B cell (primary cell): ENCODE results near the gene LRRC36. TPM values are rescaled to one million over a fixed set of nuclear protein-coding genes. Genes with fewer than 3 reads are reported as not detected.

Experiments
- ATAC-seq: fragments of 200-7000 bp; cut with Tn5 transposase; one replicate; pipeline ENCODE4 v1.10.0; 2021; ENCODE audit warnings: low read depth, mild to moderate bottlenecking, moderate number of reproducible peaks, moderate library complexity
- CTCF ChIA-PET: fragments of 350-600 bp; sonication (Branson Sonifier 250); formaldehyde crosslinking; loops from one replicate; lab custom pipeline; 2021; ENCODE audit warnings: antibody characterized with exemption, inconsistent platforms; lab: Charles Lee
- POLR2A ChIA-PET: fragments of 350-600 bp; sonication (Branson Sonifier 250); formaldehyde crosslinking; loops from one replicate; lab custom pipeline; 2021; ENCODE audit warnings: antibody characterized with exemption; lab: Charles Lee
- DNase-seq: peaks from one replicate; pipeline ENCODE4 v3.0.0; 2013
- H2AFZ ChIP-seq: 2 replicates; pipeline ENCODE4 v1.6.1; 2012; ENCODE audit warnings: mild to moderate bottlenecking, low read depth, low read length; ENCODE audit not compliant: insufficient read depth, poor library complexity, severe bottlenecking
- H3K27ac ChIP-seq, 2 donors: 1 replicate in 1 of 2; 2 replicates in 1 of 2; pipeline ENCODE4 v1.5.1; 2012 to 2013; ENCODE audit warnings: low read length in 2 of 2, mild to moderate bottlenecking in 2 of 2, moderate library complexity in 1 of 2
- H3K27me3 ChIP-seq, 4 experiments: fragments of 200-600 bp in 1 of 4; sonication (generic) in 1 of 4; replicated peaks in 1 of 4; 1 replicate in 2 of 4; 2 replicates in 2 of 4; pipeline versions ENCODE4 v1.6.1 to v1.7.0; 2013 to 2016; ENCODE audit warnings: low read length in 3 of 4, mild to moderate bottlenecking in 2 of 4, mixed read lengths in 1 of 4, moderate library complexity in 1 of 4; ENCODE audit not compliant: insufficient read depth in 4 of 4, control insufficient read depth in 3 of 4; ENCODE audit errors: control extremely low read depth in 1 of 4
- H3K36me3 ChIP-seq, 2 experiments: replicated peaks in 1 of 2; 1 replicate in 1 of 2; 2 replicates in 1 of 2; pipeline versions ENCODE4 v1.6.1 to v1.7.1; 2013; ENCODE audit warnings: low read length in 1 of 2; ENCODE audit not compliant: insufficient read depth in 2 of 2, control insufficient read depth in 1 of 2; ENCODE audit errors: control extremely low read depth in 1 of 2, extremely low read depth in 1 of 2
- H3K4me1 ChIP-seq, 2 donors: fragments of 200-600 bp in 1 of 2; sonication (generic) in 1 of 2; 1 replicate in 1 of 2; 2 replicates in 1 of 2; pipeline versions ENCODE4 v1.5.1 to v1.6.1; 2013 to 2017; ENCODE audit warnings: low read length in 2 of 2; ENCODE audit not compliant: control insufficient read depth in 2 of 2, insufficient read depth in 2 of 2
- H3K4me2 ChIP-seq: replicated peaks from 2 replicates; pipeline ENCODE3; 2012; ENCODE audit warnings: mild to moderate bottlenecking, low read depth, low read length; ENCODE audit not compliant: poor library complexity, severe bottlenecking
- H3K4me3 ChIP-seq, 5 experiments: fragments of 200-600 bp in 1 of 5; sonication (generic) in 1 of 5; 1 replicate in 3 of 5; 2 replicates in 2 of 5; pipeline versions ENCODE4 v1.5.1 to v1.7.0; 2011 to 2016; ENCODE audit warnings: low read length in 4 of 5, mild to moderate bottlenecking in 4 of 5, low read depth in 2 of 5, control low read depth in 1 of 5, moderate library complexity in 1 of 5; ENCODE audit not compliant: insufficient read depth in 1 of 5; ENCODE audit errors: control extremely low read depth in 1 of 5, extremely low read depth in 1 of 5
- H3K79me2 ChIP-seq: fragments of 200-600 bp; sonication (generic); one replicate; pipeline ENCODE4 v1.6.0; 2016; ENCODE audit warnings: low read length; ENCODE audit not compliant: control insufficient read depth, insufficient read depth
- H3K9ac ChIP-seq: fragments of 200-600 bp; sonication (generic); 2 replicates; pipeline ENCODE4 v1.6.1; 2017; ENCODE audit warnings: mild to moderate bottlenecking, low read length, moderate library complexity
- H3K9me3 ChIP-seq, 3 donors: one replicate each; pipeline versions ENCODE4 v1.6.1 to v1.7.1; 2013; ENCODE audit warnings: low read length in 2 of 3; ENCODE audit not compliant: control insufficient read depth in 2 of 3, insufficient read depth in 1 of 3; ENCODE audit errors: control extremely low read depth in 1 of 3
- H4K20me1 ChIP-seq: 2 replicates; pipeline ENCODE4 v1.6.0; 2012; ENCODE audit warnings: mild to moderate bottlenecking, low read length; ENCODE audit not compliant: insufficient read depth, control insufficient read depth, poor library complexity, severe bottlenecking
- H3K27ac Mint-ChIP-seq: one replicate; pipeline ENCODE4 v1.8.0; 2021; ENCODE audit warnings: mixed read lengths
- H3K27me3 Mint-ChIP-seq: one replicate; pipeline ENCODE4 v1.8.0; 2021; ENCODE audit warnings: mixed read lengths
- H3K4me1 Mint-ChIP-seq: one replicate; pipeline ENCODE4 v1.8.0; 2021; ENCODE audit warnings: mixed read lengths
- H3K4me3 Mint-ChIP-seq: one replicate; pipeline ENCODE4 v1.8.0; 2021; ENCODE audit warnings: mixed read lengths
- H3K9me3 Mint-ChIP-seq: one replicate; pipeline ENCODE4 v1.8.0; 2022; ENCODE audit warnings: mixed read lengths; ENCODE audit not compliant: insufficient read depth
- EZH2 ChIP-seq: IDR thresholded peaks from 2 replicates; pipeline ENCODE4 v1.6.1; 2012; ENCODE audit warnings: borderline replicate concordance, low read depth, mild to moderate bottlenecking, moderate library complexity, low read length; ENCODE audit not compliant: insufficient read depth, poor library complexity, severe bottlenecking
- WGBS: methylation state at CpG from one replicate; pipeline ENCODE4 v1.1.5; 2013; ENCODE audit warnings: missing lambda C conversion rate; ENCODE audit not compliant: insufficient coverage; 5-methylcytosine and 5-hydroxymethylcytosine counted together
- intact Hi-C: fragments of 100-400 bp; cut with micrococcal nuclease; formaldehyde crosslinking; loops from one replicate; pipeline ENCODE4 v1.10.0; 2022
- polyA plus RNA-seq: library from polyadenylated mRNA; depleted of rRNA; stranded (reverse); fragments of >200 nt; gene quantifications from 2 replicates; pipeline ENCODE4 v1.2.3, GENCODE V29; 2012
- total RNA-seq, 2 donors: library from RNA; stranded (reverse); fragments of 120-200 nt in 1 of 2; gene quantifications; 1 replicate in 1 of 2; 2 replicates in 1 of 2; pipeline versions ENCODE4 v1.2.3 to v1.2.4, GENCODE V29; 2013 to 2022
- TF ChIP-seq, protein P1 (sequence below): fragments of 200-600 bp; IDR thresholded peaks from one replicate; pipeline ENCODE4 v1.8.0; 2022; ENCODE audit warnings: antibody characterized with exemption, mild to moderate bottlenecking

LRRC36 gene
- total and polyA plus RNA-seq, 2 donors (not counting 1 experiment from before 2014, with no cell fraction given), result 0.98 TPM; not detected in 1

DNA sequence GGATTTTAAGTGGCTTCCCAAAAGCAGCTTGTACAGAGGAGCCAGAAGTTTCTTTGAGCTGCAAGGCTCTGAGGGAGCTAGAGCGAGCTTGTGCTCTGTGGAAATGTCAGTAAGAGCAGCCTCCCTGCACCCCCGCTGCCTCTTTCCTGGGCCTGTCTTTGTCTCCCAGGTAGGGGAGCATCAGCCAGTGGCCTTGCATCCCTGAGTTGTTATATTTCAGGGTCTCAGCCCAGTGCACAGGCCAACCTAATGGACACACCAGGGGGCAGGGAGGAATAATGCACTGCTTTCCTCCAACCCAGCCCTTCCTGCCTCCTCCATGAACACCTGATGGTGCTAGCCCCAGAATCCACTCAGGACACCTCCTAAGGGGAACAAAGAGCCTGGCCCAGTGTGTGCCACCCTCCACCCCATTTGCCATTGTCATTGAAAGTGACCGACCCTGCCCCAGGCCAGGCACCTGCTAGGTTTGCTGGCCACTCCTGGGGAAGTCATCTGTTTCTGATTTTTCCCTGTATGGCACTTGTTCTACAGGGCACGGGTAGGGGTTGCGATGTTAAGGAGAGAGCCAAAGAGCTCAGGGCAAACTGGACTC, 60.3 kb downstream of the LRRC36 start:
- Histone ChIP-seq H3K36me3 (no peaks in the 10 kb centered on the region), H3K27me3 (no peaks in the 10 kb centered on the region), H3K4me3 (no peak overlapping the region), H2AFZ (no peak overlapping the region), H4K20me1 (no peaks in the 10 kb centered on the region), H3K4me2 (no peak overlapping the region), H3K79me2 (no peaks in the 10 kb centered on the region), H3K9ac (no peak overlapping the region), H3K27ac (no peak overlapping the region), H3K4me1 (peaks cover 7 to 12% of the 10 kb centered on the region in 2 donors), H3K9me3 (no peaks in the 10 kb centered on the region)
- peaks cover 12% of the 10 kb centered on the region for H3K27me3 Mint-ChIP-seq
- intact Hi-C loops, result no loop called here
- no peak overlapping the region for H3K27ac Mint-ChIP-seq
- DNase-seq (no peak), ATAC-seq (no peak)
- ChIA-PET POLR2A (interaction anchor here (0.5 kb wide), 1 partner anchor 233 kb away, joined by 3 read pairs; no protein-coding TSS in a partner anchor), CTCF (interaction anchor here (1.0 to 1.5 kb wide), 3 partner anchors 10 to 79 kb away, joined by 3 to 4 read pairs (median 3); no protein-coding TSS in a partner anchor)
- H3K4me3 Mint-ChIP-seq, result no peak overlapping the region
- TF ChIP-seq, protein P1, sequence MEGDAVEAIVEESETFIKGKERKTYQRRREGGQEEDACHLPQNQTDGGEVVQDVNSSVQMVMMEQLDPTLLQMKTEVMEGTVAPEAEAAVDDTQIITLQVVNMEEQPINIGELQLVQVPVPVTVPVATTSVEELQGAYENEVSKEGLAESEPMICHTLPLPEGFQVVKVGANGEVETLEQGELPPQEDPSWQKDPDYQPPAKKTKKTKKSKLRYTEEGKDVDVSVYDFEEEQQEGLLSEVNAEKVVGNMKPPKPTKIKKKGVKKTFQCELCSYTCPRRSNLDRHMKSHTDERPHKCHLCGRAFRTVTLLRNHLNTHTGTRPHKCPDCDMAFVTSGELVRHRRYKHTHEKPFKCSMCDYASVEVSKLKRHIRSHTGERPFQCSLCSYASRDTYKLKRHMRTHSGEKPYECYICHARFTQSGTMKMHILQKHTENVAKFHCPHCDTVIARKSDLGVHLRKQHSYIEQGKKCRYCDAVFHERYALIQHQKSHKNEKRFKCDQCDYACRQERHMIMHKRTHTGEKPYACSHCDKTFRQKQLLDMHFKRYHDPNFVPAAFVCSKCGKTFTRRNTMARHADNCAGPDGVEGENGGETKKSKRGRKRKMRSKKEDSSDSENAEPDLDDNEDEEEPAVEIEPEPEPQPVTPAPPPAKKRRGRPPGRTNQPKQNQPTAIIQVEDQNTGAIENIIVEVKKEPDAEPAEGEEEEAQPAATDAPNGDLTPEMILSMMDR, result no peak
- TF ChIP-seq EZH2, result no peak
- WGBS, result 98% methylated on average over 5 of the region's 5 CpGs
- H3K9me3 Mint-ChIP-seq, result no peaks in the 10 kb centered on the region
- peaks cover 13% of the 10 kb centered on the region for H3K4me1 Mint-ChIP-seq

DNA sequence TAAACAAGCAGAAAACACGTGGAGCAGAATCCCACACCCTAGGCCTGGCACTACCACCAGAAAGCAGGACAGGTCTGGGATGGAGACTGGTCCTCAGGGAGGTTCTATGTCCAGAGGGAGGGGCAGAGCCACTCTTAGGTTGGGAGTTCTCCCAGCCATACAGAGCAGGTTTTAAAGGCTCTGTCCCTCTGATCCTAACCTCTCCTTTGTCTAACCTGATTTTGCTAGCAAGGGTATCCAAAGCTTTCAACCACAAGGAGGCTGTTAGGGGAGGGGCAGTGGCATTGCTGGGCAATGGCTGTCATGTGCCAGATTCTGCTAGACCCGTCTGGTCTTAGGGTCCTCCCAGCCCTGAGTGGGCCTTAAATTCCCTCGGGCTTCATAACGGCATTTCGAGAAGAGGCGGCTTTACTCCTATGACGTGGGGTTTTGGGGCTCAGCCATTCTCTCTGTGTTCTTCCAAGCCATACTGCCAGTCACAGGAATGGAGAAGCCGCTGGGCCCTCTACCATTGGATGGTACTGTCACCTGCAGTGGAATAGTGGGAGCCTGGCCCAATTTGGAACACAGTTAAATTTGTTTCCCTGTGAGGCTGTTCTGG, 61.0 kb downstream of the LRRC36 start:
- no peaks in the 10 kb centered on the region for H3K36me3 ChIP-seq
- no peak overlapping the region for H3K9ac ChIP-seq
- H4K20me1 ChIP-seq, result no peaks in the 10 kb centered on the region
- 95% methylated on average over 8 of the region's 8 CpGs for WGBS
- H3K79me2 ChIP-seq, result no peaks in the 10 kb centered on the region
- peaks cover 8 to 12% of the 10 kb centered on the region in 2 donors for H3K4me1 ChIP-seq
- peaks cover 0 to 3% (median 0%) of the 10 kb centered on the region in 3 donors for H3K9me3 ChIP-seq
- H3K4me3 ChIP-seq, result no peak overlapping the region
- no peak overlapping the region for H3K27ac Mint-ChIP-seq
- no peak overlapping the region for H3K4me2 ChIP-seq
- DNase-seq, result no peak
- H2AFZ ChIP-seq, result no peak overlapping the region
- H3K27ac ChIP-seq, result no peak overlapping the region
- intact Hi-C loops, result no loop called here
- no peak overlapping the region for H3K4me3 Mint-ChIP-seq
- H3K27me3 ChIP-seq, result peaks cover 0 to 5% (median 4%) of the 10 kb centered on the region in 4 experiments
- H3K4me1 Mint-ChIP-seq, result peaks cover 17% of the 10 kb centered on the region
- POLR2A ChIA-PET, result no interaction called here
- no peak for ATAC-seq
- CTCF ChIA-PET, result interaction anchor here (1.0 to 1.5 kb wide), 2 partner anchors 11 to 79 kb away, joined by 3 to 4 read pairs; no protein-coding TSS in a partner anchor
- TF ChIP-seq, protein P1, result no peak
- TF ChIP-seq EZH2, result no peak
- H3K27me3 Mint-ChIP-seq, result peaks cover 18% of the 10 kb centered on the region
- H3K9me3 Mint-ChIP-seq, result no peaks in the 10 kb centered on the region
